Measurements from ENCODE around the gene TMEM53.

DNA sequence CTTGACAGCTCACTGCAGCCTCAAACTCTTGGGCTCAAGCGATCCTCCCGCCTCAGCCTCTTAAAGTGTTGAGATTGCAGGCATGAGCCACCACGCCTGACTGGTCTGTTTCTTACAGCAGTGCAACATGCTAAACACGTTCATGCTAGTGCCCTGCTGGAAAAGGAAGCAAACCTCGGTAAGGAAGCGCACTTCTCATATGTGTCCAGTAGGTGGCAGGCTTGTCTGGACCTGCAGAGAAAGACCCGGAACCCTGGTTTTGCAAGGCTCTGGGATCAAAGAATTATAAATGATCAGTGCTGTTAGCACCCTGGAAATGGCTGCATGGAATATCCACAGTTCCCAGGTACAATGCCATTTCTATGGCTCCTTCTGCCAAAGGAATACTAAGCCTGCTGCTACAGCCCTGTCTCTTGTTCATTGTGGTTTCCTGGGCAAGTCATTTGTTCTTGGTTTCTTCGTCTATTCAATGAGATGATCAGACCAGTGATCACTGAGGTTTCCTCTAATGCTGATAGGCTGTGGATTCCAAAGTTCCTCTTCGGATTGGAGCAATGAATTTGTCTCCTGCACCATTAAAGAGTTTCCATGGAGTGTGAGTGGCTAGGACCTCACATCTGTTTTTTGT, 40.8 kb upstream of the TMEM53 start:
- TF ChIP-seq, protein P1, sequence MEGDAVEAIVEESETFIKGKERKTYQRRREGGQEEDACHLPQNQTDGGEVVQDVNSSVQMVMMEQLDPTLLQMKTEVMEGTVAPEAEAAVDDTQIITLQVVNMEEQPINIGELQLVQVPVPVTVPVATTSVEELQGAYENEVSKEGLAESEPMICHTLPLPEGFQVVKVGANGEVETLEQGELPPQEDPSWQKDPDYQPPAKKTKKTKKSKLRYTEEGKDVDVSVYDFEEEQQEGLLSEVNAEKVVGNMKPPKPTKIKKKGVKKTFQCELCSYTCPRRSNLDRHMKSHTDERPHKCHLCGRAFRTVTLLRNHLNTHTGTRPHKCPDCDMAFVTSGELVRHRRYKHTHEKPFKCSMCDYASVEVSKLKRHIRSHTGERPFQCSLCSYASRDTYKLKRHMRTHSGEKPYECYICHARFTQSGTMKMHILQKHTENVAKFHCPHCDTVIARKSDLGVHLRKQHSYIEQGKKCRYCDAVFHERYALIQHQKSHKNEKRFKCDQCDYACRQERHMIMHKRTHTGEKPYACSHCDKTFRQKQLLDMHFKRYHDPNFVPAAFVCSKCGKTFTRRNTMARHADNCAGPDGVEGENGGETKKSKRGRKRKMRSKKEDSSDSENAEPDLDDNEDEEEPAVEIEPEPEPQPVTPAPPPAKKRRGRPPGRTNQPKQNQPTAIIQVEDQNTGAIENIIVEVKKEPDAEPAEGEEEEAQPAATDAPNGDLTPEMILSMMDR (IDR thresholded peaks at IDR 0.05; ENCODE audit: extremely low read depth in 1 of 2, insufficient read depth in 1 of 2, low read depth in 1 of 2, low read length in 2 of 2): peak; percentile 86 to 92
- no peak for TF ChIP-seq EZH2 (IDR thresholded peaks at IDR 0.05; ENCODE audit: borderline replicate concordance, low read depth, low read length, severe bottlenecking)
- no peak for TF ChIP-seq POLR2AphosphoS5 (IDR thresholded peaks at IDR 0.05; ENCODE audit: insufficient read depth, low read depth, low read length)
- TF ChIP-seq, protein P2, sequence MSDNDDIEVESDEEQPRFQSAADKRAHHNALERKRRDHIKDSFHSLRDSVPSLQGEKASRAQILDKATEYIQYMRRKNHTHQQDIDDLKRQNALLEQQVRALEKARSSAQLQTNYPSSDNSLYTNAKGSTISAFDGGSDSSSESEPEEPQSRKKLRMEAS (IDR thresholded peaks at IDR 0.05; ENCODE audit: insufficient read depth, insufficient read length): no peak
- TF ChIP-seq POLR2A (IDR thresholded peaks at IDR 0.05; ENCODE audit: low read depth, low read length): no peak
- no peak for TF ChIP-seq MYC (IDR thresholded peaks at IDR 0.05; ENCODE audit: low read depth, low read length)
- no peak for TF ChIP-seq FOS (IDR thresholded peaks at IDR 0.05; ENCODE audit: borderline replicate concordance, insufficient read depth, low read length)
- no peak for TF ChIP-seq JUN (IDR thresholded peaks at IDR 0.05; ENCODE audit: borderline replicate concordance, insufficient read depth, insufficient read length, low read depth)

Data from endothelial cell of umbilical vein (primary cell).